Subcutaneous adipose tissue (tissue), 4 donors: ENCODE measurements around the gene GNA14. TPM values are rescaled to one million over a fixed set of nuclear protein-coding genes. Genes with fewer than 3 reads are reported as not detected.

ENCODE experiments used
- CTCF ChIP-seq: fragments of 450-650 bp; IDR thresholded peaks from one replicate; pipeline ENCODE4 v1.5.1; 2016; ENCODE audit warnings: low read depth, mild to moderate bottlenecking, control low read depth, antibody characterized with exemption, moderate library complexity
- total RNA-seq, 4 donors: library from RNA; depleted of rRNA; stranded (reverse); fragments of >200 nt; gene quantifications; one replicate each; pipeline ENCODE4 v1.1.0, GENCODE V29; 2016

GNA14 gene
- total RNA-seq, 4 donors from 2014 or later = 0.98 to 6.4 (median 3.7) TPM

- TF ChIP-seq CTCF = no peak
These were observed 225.2 kb downstream of the GNA14 start for GRCh38 chr9:77422969-77423368.

- no peak for TF ChIP-seq CTCF
These were observed 226.4 kb downstream of the GNA14 start for GRCh38 chr9:77421506-77422265.

DNA sequence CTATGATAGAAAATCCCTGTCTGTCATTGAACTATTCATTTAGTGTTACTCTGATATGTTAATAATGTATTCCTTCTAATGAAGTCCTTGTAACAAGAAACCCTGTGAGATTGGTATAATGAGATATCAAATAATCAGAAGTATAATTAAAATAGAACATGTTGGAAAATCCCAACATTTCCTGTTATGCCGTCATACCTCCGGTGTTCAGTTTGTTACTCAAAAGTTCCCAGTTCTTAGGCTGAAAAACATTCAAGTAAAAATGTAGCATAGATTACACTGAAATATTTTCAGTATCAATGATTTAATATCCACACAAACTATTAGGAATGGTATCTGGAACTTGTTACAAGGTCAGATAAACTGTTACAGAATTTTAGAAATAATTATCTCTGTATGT lies 227.5 kb downstream of the GNA14 start:
- no peak for TF ChIP-seq CTCF

DNA sequence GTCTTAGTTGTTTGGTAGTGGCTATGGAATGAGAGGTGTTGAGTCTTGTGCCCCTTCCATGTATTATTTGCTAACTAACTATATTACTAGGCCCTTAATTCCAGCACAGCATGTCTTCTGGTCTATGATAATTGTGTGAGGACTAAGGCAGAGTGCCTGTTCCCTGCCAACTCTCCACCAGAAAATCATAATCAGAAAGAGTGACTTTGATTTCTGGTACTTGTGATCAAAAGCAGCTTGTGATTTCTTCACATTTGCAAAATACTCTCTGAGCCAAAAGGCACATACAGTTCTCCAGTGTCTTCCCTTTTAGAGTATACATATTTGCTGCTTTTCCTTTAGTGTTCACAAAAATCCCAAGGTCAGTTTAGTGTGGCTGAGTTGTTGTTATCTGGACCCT lies 229.9 kb downstream of the GNA14 start:
- no peak for TF ChIP-seq CTCF

DNA sequence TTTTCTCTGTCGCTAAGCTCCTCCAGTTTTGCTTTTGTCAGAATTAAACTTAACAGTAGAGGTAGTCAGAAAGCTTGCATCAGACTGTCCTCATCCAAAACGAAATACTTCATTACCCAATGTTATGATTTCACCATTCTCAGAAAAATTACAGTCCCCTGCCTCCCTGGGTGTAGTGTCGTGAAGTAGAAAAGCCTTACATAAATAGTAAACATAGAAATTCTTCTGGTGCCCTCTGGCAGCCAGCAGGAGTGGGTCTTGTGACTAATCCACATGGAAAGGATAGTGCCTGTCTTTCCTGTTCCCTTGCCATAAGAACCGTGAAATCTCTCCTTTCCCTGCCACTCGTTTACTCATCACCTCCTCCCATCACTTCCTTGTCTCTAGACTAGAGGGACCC lies 230.6 kb downstream of the GNA14 start:
- no peak for TF ChIP-seq CTCF

- TF ChIP-seq CTCF = no peak
These were observed 244.9 kb downstream of the GNA14 start for GRCh38 chr9:77403239-77403638.

GRCh38 chr9:77402286-77402685 lies 245.8 kb downstream of the GNA14 start:
- no peak for TF ChIP-seq CTCF
